ENCODE measurements around the gene ITPKC.
A peak's percentile ranks its signal among the peaks of the same experiment; 100 is the strongest.
"Not testable (repeated sequence)": the region's sequence is repeated elsewhere in the genome, so short reads cannot be mapped to it uniquely, and the experiment has no call there.

The ITPKC gene

GRCh38 chr19:40717880-40718773, 1.2 kb downstream of the ITPKC start:
- DNase-seq, result peak; percentile 20 to 58

- DNase-seq, result peak; percentile 32 to 80
These were observed 2.0 kb downstream of the ITPKC start for GRCh38 chr19:40718774-40719391.

GRCh38 chr19:40719414-40719894, 2.5 kb downstream of the ITPKC start:
- no peak for DNase-seq

GRCh38 chr19:40721140-40721486, 4.2 kb downstream of the ITPKC start:
- no peak for DNase-seq

- DNase-seq, result no peak
These were observed 5.2 kb downstream of the ITPKC start for GRCh38 chr19:40721936-40722661.

- no peak for DNase-seq
These were observed 6.8 kb downstream of the ITPKC start for GRCh38 chr19:40723661-40724254.

GRCh38 chr19:40724315-40724714, 7.4 kb downstream of the ITPKC start:
- no peak for DNase-seq

- DNase-seq, result no peak
These were observed 7.9 kb downstream of the ITPKC start for GRCh38 chr19:40724855-40725254.

GRCh38 chr19:40726279-40726678, 9.4 kb downstream of the ITPKC start:
- DNase-seq, result no peak

GRCh38 chr19:40730065-40730464, 13.2 kb downstream of the ITPKC start:
- DNase-seq, result not testable (repeated sequence)

GRCh38 chr19:40732304-40732703, 15.4 kb downstream of the ITPKC start:
- not testable (repeated sequence) for DNase-seq

GRCh38 chr19:40733149-40733548, 16.2 kb downstream of the ITPKC start:
- DNase-seq, result no peak

- DNase-seq, result no peak
These were observed 18.3 kb downstream of the ITPKC start for GRCh38 chr19:40735013-40735771.

- DNase-seq, result no peak
These were observed 19.7 kb downstream of the ITPKC start for GRCh38 chr19:40736661-40737060.

GRCh38 chr19:40737102-40737644, 20.3 kb downstream of the ITPKC start:
- DNase-seq, result no peak

- no peak for DNase-seq
These were observed 22.3 kb downstream of the ITPKC start for GRCh38 chr19:40739030-40739839.

GRCh38 chr19:40739871-40740703, 23.2 kb downstream of the ITPKC start:
- DNase-seq, result no peak

- DNase-seq, result no peak
These were observed 23.8 kb downstream of the ITPKC start for GRCh38 chr19:40740747-40741146.

- no peak for DNase-seq
These were observed 24.8 kb downstream of the ITPKC start for GRCh38 chr19:40741527-40742390.

Measured in NCI-H526 (cell line).